GM12801 (cell line): ENCODE measurements around the gene CACNG4.

ENCODE experiments used
- TF ChIP-seq, protein P1 (sequence below): IDR thresholded peaks from one replicate; pipeline ENCODE4 v1.5.1; 2011; ENCODE audit warnings: control low read depth; ENCODE audit not compliant: insufficient read length; ENCODE audit errors: extremely low read depth

CACNG4 gene

GRCh38 chr17:67030641-67031040, 66.1 kb downstream of the CACNG4 start:
- TF ChIP-seq, protein P1, sequence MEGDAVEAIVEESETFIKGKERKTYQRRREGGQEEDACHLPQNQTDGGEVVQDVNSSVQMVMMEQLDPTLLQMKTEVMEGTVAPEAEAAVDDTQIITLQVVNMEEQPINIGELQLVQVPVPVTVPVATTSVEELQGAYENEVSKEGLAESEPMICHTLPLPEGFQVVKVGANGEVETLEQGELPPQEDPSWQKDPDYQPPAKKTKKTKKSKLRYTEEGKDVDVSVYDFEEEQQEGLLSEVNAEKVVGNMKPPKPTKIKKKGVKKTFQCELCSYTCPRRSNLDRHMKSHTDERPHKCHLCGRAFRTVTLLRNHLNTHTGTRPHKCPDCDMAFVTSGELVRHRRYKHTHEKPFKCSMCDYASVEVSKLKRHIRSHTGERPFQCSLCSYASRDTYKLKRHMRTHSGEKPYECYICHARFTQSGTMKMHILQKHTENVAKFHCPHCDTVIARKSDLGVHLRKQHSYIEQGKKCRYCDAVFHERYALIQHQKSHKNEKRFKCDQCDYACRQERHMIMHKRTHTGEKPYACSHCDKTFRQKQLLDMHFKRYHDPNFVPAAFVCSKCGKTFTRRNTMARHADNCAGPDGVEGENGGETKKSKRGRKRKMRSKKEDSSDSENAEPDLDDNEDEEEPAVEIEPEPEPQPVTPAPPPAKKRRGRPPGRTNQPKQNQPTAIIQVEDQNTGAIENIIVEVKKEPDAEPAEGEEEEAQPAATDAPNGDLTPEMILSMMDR = no peak

DNA sequence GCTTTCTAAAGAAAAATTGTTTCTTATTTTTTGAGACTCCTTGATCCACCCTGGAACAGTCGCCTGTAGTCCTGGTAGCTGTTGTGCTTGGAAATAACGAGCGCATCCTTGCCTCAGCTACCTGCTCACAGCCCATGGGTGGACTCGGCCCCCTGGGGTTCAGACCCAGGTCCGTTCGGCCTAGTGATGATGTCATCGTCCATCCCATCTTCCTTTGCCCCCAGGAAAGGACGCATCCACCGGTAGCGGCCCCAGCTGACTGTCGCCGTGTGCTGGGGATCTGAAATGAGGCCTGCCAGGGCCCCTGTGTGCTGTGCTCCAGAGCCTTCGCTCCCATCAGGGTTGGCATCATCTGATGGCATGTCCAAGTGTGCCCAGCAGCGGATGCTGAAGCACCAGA, 67.9 kb downstream of the CACNG4 start:
- TF ChIP-seq, protein P1 = no peak

DNA sequence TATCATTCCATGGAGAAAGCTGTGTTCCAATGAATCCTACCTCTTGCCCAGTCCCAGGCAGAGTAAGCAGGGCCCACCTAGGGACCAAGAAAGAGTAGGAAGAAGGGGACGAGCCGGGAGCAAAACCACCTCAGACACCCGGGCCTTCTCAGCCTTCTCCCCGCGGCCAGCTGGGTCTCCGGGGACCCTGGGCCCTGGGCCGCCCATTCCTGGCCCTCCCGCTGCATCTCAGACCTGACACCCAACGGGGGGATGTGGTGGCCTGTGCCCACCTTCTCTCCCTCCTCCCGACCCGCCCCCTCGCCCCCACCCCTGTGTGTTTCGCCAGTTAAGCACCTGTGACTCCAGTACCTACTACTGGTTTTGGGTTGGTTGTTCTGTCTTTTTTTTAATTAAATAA, 68.5 kb downstream of the CACNG4 start:
- TF ChIP-seq, protein P1 = no peak

DNA sequence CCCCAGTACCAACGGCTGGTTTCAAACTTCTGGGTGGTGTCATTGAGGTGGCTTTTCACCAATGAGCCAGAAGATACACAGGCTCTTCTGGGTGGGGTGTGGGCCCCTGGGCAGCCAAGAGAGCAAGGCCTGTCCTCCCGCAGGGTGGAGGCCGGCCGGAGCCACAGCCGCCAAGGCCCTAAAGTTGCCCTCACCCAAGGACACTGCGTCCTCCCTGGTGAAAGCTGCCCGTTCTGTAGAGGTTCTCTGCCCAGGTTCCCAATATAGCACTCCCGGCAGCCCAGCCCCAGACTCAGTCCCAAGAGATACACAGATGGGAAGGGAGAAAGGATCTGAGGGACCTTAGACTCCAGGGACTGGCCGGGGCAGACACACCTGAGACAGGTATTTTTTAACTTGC, 69.1 kb downstream of the CACNG4 start:
- TF ChIP-seq, protein P1 = no peak

GRCh38 chr17:67035131-67036083, 70.9 kb downstream of the CACNG4 start:
- TF ChIP-seq, protein P1 = no peak

DNA sequence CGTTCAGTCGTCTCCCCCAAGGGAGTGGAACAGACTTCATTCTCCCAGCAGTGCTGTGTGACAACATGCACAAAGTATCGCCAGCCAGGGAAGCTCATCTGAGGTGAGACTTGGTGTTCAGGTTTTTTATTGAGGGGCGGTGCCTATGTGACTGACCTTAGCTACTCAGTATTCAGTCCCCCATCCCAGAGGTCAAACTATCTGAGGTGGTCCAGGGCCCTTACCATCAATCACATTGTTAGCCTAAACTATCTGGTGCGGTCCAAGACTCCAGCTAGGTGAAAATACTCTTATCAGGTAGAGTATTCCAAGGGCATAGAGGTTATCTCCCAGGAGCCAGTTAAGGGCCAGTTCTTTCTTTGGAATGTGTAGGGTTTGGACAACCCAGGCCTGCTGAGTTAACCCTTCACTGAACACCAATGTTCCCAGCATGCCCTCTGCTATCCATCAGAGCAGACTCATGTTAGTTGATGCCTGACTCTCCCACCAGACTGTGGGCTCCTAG, 74.4 kb downstream of the CACNG4 start:
- TF ChIP-seq, protein P1 = no peak

- TF ChIP-seq, protein P1 = no peak
Observed at GRCh38 chr17:67040652-67041051, 76.1 kb downstream of the CACNG4 start.
